Gastroesophageal sphincter (tissue), 4 donors: ENCODE data around the gene PIP5K1C. TPM values are rescaled to one million over a fixed set of nuclear protein-coding genes. Genes with fewer than 3 reads are reported as not detected.

ENCODE experiments used
- ATAC-seq: fragments of 150-250 bp; one replicate; pipeline ENCODE4 v1.9.1; 2016; ENCODE audit warnings: mild to moderate bottlenecking, moderate library complexity
- H3K27ac ChIP-seq, 4 donors: fragments of 200-600 bp; sonication (generic) in 3 of 4; 1 replicate in 3 of 4; 2 replicates in 1 of 4; pipeline ENCODE4 v1.5.1; 2016 to 2019
- H3K27me3 ChIP-seq: fragments of 200-600 bp; sonication (generic); one replicate; pipeline ENCODE4 v1.5.1; 2019
- H3K36me3 ChIP-seq, 2 donors: fragments of 200-600 bp; sonication (generic); one replicate each; pipeline ENCODE4 v1.5.1; 2019; ENCODE audit warnings: control low read depth in 1 of 2
- H3K4me1 ChIP-seq, 3 donors: fragments of 200-600 bp; sonication (generic); 1 replicate in 2 of 3; 2 replicates in 1 of 3; pipeline ENCODE4 v1.5.1; 2016 to 2019; ENCODE audit warnings: control low read depth in 2 of 3
- H3K4me3 ChIP-seq, 2 donors: fragments of 200-600 bp; sonication (generic); one replicate each; pipeline ENCODE4 v1.5.1; 2019; ENCODE audit warnings: mild to moderate bottlenecking in 1 of 2, moderate library complexity in 1 of 2
- H3K9me3 ChIP-seq, 3 donors: fragments of 200-600 bp; sonication (generic); one replicate each; pipeline ENCODE4 v1.5.1; 2017 to 2019; ENCODE audit warnings: control low read depth in 2 of 3
- CTCF ChIP-seq, 4 experiments: fragments of 200-600 bp in 2 of 4; fragments of 450-650 bp in 2 of 4; sonication (generic) in 1 of 4; IDR thresholded peaks; one replicate each; pipeline ENCODE4 v1.5.1; 2017 to 2019; ENCODE audit warnings: antibody characterized with exemption in 4 of 4, mild to moderate bottlenecking in 2 of 4, moderate library complexity in 2 of 4
- EP300 ChIP-seq: sonication (generic); formaldehyde crosslinking; IDR thresholded peaks from one replicate; pipeline ENCODE4 v1.6.1; 2017; ENCODE audit warnings: antibody characterized with exemption, mild to moderate bottlenecking
- POLR2A ChIP-seq, 2 donors: fragments of 450-650 bp; IDR thresholded peaks; one replicate each; pipeline ENCODE4 v1.6.1; 2017; ENCODE audit warnings: antibody characterized with exemption in 2 of 2, mild to moderate bottlenecking in 2 of 2, moderate library complexity in 1 of 2
- POLR2AphosphoS5 ChIP-seq: sonication (generic); formaldehyde crosslinking; IDR thresholded peaks from one replicate; pipeline ENCODE4 v1.6.1; 2017; ENCODE audit warnings: antibody characterized with exemption
- WGBS, 2 donors: methylation state at CpG; one replicate each; pipeline ENCODE4 v1.1.5; 2018; ENCODE audit warnings: low coverage in 1 of 2; 5-methylcytosine and 5-hydroxymethylcytosine counted together
- total RNA-seq, 4 donors: library from RNA; depleted of rRNA; stranded (reverse); fragments of >200 nt; gene quantifications; one replicate each; pipeline ENCODE4 v1.1.0, GENCODE V29; 2016

PIP5K1C gene
- total RNA-seq, 4 donors from 2014 or later, result 50.8 to 165 (median 61.5) TPM

- Histone ChIP-seq H3K36me3 (peaks cover 0 to 14% of the 10 kb centered on the region in 2 donors), H3K4me1 (peaks cover 2 to 99% (median 40%) of the 10 kb centered on the region in 3 donors), H3K9me3 (no peaks in the 10 kb centered on the region), H3K27ac (peak overlapping the region; percentile 92 to 100 (median 98)), H3K27me3 (no peaks in the 10 kb centered on the region), H3K4me3 (peak overlapping the region in 1 of 2 donors; percentile 54)
- peak in 3 of 4 experiments; percentile 20 to 35 (median 26) for TF ChIP-seq CTCF (IDR thresholded peaks at IDR 0.05)
- no peak for TF ChIP-seq POLR2A (IDR thresholded peaks at IDR 0.05)
- no peak for TF ChIP-seq EP300
- peak; percentile 65 for TF ChIP-seq POLR2AphosphoS5
- WGBS, 2 donors, result 0 to 8% methylated on average over 1 to 12 of the region's 40 CpGs
- no peak for ATAC-seq
These were observed 28.3 kb downstream of the PIP5K1C start for GRCh38 chr19:3671680-3672574.

GRCh38 chr19:3670796-3671679 is 29.2 kb downstream of the PIP5K1C start:
- peaks cover 0 to 23% of the 10 kb centered on the region in 2 donors for H3K36me3 ChIP-seq
- no peak for TF ChIP-seq CTCF (IDR thresholded peaks at IDR 0.05)
- peak; percentile 54 for TF ChIP-seq EP300
- TF ChIP-seq POLR2A (IDR thresholded peaks at IDR 0.05), result peak; percentile 24 to 36
- peak; percentile 82 for TF ChIP-seq POLR2AphosphoS5
- 12% methylated on average over 5 of the region's 45 CpGs; no CpG with 5 or more reads in 1 of the 2 donors for WGBS, 2 donors
- peaks cover 2 to 100% (median 42%) of the 10 kb centered on the region in 3 donors for H3K4me1 ChIP-seq
- peak; percentile 74 for ATAC-seq
- no peaks in the 10 kb centered on the region for H3K9me3 ChIP-seq
- peak overlapping the region; percentile 20 to 54 for H3K4me3 ChIP-seq
- H3K27ac ChIP-seq, result peak overlapping the region; percentile 92 to 100 (median 98)
- no peaks in the 10 kb centered on the region for H3K27me3 ChIP-seq

- H3K27me3 ChIP-seq, result no peaks in the 10 kb centered on the region
- peak overlapping the region; percentile 20 to 54 for H3K4me3 ChIP-seq
- peak; percentile 85 for ATAC-seq
- H3K9me3 ChIP-seq, result no peaks in the 10 kb centered on the region
- peaks cover 0 to 27% of the 10 kb centered on the region in 2 donors for H3K36me3 ChIP-seq
- WGBS, 2 donors, result 0% methylated on average over 1 of the region's 33 CpGs; no CpG with 5 or more reads in 1 of the 2 donors
- TF ChIP-seq POLR2AphosphoS5 (peak; percentile 96), EP300 (peak; percentile 67), CTCF (IDR thresholded peaks at IDR 0.05) (no peak), POLR2A (IDR thresholded peaks at IDR 0.05) (peak; percentile 90 to 91)
- peaks cover 2 to 98% (median 44%) of the 10 kb centered on the region in 3 donors for H3K4me1 ChIP-seq
- peak overlapping the region; percentile 92 to 100 (median 98) for H3K27ac ChIP-seq
These were observed 30.1 kb downstream of the PIP5K1C start for GRCh38 chr19:3669947-3670795.
